C4-2B (cell line): ENCODE measurements around the gene OR6S1.

Experiments
- CTCF ChIP-seq: fragments of 450-650 bp; conservative IDR thresholded peaks from 2 replicates; pipeline ENCODE4 v1.5.1; 2017; ENCODE audit warnings: mild to moderate bottlenecking
- ZFX ChIP-seq: fragments of 450-650 bp; IDR thresholded peaks from 2 replicates; pipeline ENCODE4 v1.6.1; 2017

- TF ChIP-seq CTCF, result no peak
- no peak for TF ChIP-seq ZFX
Observed at GRCh38 chr14:20628063-20628854, 13.2 kb downstream of the OR6S1 start.
